ENCODE data around the gene YY2. TPM values are rescaled to one million over a fixed set of nuclear protein-coding genes. Genes with fewer than 3 reads are reported as not detected.
A peak's percentile ranks its signal among the peaks of the same experiment; 100 is the strongest.
"Not testable (repeated sequence)": the region's sequence is repeated elsewhere in the genome, so short reads cannot be mapped to it uniquely, and the experiment has no call there.

Gene YY2
- total RNA-seq, 1 donor from 2014 or later, result 0.79 TPM

GRCh38 chrX:21853578-21853977 lies 2.2 kb upstream of the YY2 start:
- no peak overlapping the region for H3K4me3 ChIP-seq (ENCODE audit: low read depth, low read length)
- peaks cover 1% of the 10 kb centered on the region for H3K36me3 ChIP-seq (ENCODE audit: control insufficient read depth, insufficient read depth, low read length)
- FAIRE-seq, result no peak
- TF ChIP-seq CTCF (IDR thresholded peaks at IDR 0.05; ENCODE audit: insufficient read depth, low read length, severe bottlenecking), result no peak
- no peaks in the 10 kb centered on the region for H3K27me3 ChIP-seq (ENCODE audit: control insufficient read depth, insufficient read depth, low read length)
- DNase-seq (ENCODE audit: low read depth), result no peak

DNA sequence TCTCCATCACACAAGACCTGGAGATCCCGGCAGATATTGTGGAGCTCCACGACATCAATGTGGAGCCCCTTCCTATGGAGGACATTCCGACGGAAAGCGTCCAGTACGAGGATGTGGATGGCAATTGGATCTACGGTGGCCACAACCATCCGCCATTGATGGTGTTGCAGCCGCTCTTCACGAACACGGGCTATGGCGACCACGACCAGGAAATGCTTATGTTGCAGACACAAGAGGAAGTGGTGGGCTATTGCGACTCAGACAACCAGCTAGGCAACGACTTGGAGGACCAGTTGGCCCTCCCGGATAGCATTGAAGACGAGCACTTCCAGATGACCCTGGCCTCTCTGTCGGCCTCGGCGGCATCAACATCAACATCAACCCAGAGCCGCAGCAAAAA lies 717 bp downstream of the YY2 start:
- no peaks in the 10 kb centered on the region for H3K36me3 ChIP-seq (ENCODE audit: control insufficient read depth, insufficient read depth, low read length)
- H3K27me3 ChIP-seq (ENCODE audit: control insufficient read depth, insufficient read depth, low read length), result no peaks in the 10 kb centered on the region
- DNase-seq (ENCODE audit: low read depth) (no peak), FAIRE-seq (no peak)
- TF ChIP-seq CTCF (IDR thresholded peaks at IDR 0.05; ENCODE audit: insufficient read depth, low read length, severe bottlenecking), result no peak
- no peak overlapping the region for H3K4me3 ChIP-seq (ENCODE audit: low read depth, low read length)

- DNase-seq (ENCODE audit: low read depth) (peak; percentile 0), FAIRE-seq (no peak)
- no peaks in the 10 kb centered on the region for H3K27me3 ChIP-seq (ENCODE audit: control insufficient read depth, insufficient read depth, low read length)
- no peak for TF ChIP-seq CTCF (IDR thresholded peaks at IDR 0.05; ENCODE audit: insufficient read depth, low read length, severe bottlenecking)
- H3K4me3 ChIP-seq (ENCODE audit: low read depth, low read length), result no peak overlapping the region
- no peaks in the 10 kb centered on the region for H3K36me3 ChIP-seq (ENCODE audit: control insufficient read depth, insufficient read depth, low read length)
Observed at GRCh38 chrX:21863241-21863640, 7.5 kb downstream of the YY2 start.

- no peak for FAIRE-seq
- Histone ChIP-seq H3K27me3 (ENCODE audit: control insufficient read depth, insufficient read depth, low read length) (no peaks in the 10 kb centered on the region), H3K36me3 (ENCODE audit: control insufficient read depth, insufficient read depth, low read length) (no peaks in the 10 kb centered on the region), H3K4me3 (ENCODE audit: low read depth, low read length) (no peak overlapping the region)
- no peak for TF ChIP-seq CTCF (IDR thresholded peaks at IDR 0.05; ENCODE audit: insufficient read depth, low read length, severe bottlenecking)
- no peak for DNase-seq (ENCODE audit: low read depth)
Observed at GRCh38 chrX:21865436-21865835, 9.6 kb downstream of the YY2 start.

DNA sequence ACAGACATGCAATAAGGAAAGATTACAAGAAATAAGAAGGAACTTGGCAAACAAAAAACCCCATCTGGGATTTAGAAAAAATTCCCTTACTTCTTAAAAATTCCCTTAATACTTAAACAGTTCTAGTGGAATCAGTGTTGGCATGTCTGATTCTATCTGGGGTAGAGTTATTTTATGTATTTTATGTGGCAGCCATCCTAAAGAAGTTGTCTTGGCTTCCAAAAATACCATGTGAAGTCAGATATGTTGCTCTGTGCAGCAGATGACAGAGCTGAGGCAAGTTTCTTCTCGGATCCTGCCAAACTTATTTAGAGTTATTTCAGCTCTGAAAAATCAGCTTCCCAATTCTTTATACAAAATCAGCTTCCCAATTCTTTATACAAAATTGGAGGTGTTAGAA lies 14.7 kb downstream of the YY2 start:
- DNase-seq (ENCODE audit: low read depth), result no peak
- Histone ChIP-seq H3K36me3 (ENCODE audit: control insufficient read depth, insufficient read depth, low read length) (no peaks in the 10 kb centered on the region), H3K4me3 (ENCODE audit: low read depth, low read length) (no peak overlapping the region), H3K27me3 (ENCODE audit: control insufficient read depth, insufficient read depth, low read length) (no peaks in the 10 kb centered on the region)
- FAIRE-seq, result no peak
- TF ChIP-seq CTCF (IDR thresholded peaks at IDR 0.05; ENCODE audit: insufficient read depth, low read length, severe bottlenecking), result no peak

GRCh38 chrX:21873063-21873775 lies 17.4 kb downstream of the YY2 start:
- no peak for FAIRE-seq
- no peaks in the 10 kb centered on the region for H3K36me3 ChIP-seq (ENCODE audit: control insufficient read depth, insufficient read depth, low read length)
- DNase-seq (ENCODE audit: low read depth), result peak; percentile 0
- no peak overlapping the region for H3K4me3 ChIP-seq (ENCODE audit: low read depth, low read length)
- no peak for TF ChIP-seq CTCF (IDR thresholded peaks at IDR 0.05; ENCODE audit: insufficient read depth, low read length, severe bottlenecking)
- H3K27me3 ChIP-seq (ENCODE audit: control insufficient read depth, insufficient read depth, low read length), result no peaks in the 10 kb centered on the region

GRCh38 chrX:21874182-21874581 lies 18.4 kb downstream of the YY2 start:
- not testable (repeated sequence) for FAIRE-seq

More at GRCh38 chrX:21874182-21874581, 18.4 kb downstream of the YY2 start:
- H3K27me3 ChIP-seq (ENCODE audit: control insufficient read depth, insufficient read depth, low read length); H3K4me3 ChIP-seq (ENCODE audit: low read depth, low read length); H3K36me3 ChIP-seq (ENCODE audit: control insufficient read depth, insufficient read depth, low read length); DNase-seq (ENCODE audit: low read depth): not testable (repeated sequence)
